ENCODE data around the gene SGCG.

Gene SGCG

GRCh38 chr13:23344931-23345595 lies 164.3 kb downstream of the SGCG start:
- DNase-seq: no peak

GRCh38 chr13:23347601-23348000 lies 166.8 kb downstream of the SGCG start:
- DNase-seq: no peak

GRCh38 chr13:23348262-23349127 lies 167.7 kb downstream of the SGCG start:
- no peak for DNase-seq

DNA sequence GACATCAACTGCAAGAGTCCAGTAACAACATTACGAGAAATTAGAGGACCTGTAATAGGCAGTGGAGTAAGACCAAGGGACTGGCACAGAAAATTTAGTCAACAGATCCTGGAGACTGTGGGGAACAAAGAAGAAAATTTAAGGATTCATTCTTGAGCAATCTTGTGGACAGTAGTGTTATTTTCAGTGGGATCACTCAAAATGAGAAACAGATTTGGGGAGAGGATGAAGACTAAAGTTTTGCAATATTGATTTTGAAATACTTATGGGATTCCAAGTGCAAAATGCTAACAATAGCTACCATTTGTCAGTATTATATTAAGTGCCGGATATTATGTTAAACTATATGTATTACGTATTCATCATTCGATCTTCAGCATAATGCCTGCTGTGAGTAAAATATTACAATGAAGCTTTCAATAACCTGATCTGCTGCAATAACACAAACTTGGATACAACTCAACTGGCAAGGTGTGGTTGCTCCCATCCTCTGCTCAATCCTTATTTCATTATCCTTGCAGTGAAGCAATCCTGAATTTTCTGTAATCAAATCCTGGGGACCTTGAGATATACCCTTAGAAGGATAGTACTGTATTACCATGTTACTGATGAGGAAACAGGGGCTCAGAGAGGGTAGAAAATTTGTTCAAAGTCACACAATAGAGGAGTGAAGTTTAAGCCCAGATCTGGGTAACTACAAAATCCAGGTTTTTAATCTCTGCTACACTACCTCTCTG lies 168.6 kb downstream of the SGCG start:
- DNase-seq: no peak

GRCh38 chr13:23350009-23350408 lies 169.2 kb downstream of the SGCG start:
- DNase-seq: no peak

DNA sequence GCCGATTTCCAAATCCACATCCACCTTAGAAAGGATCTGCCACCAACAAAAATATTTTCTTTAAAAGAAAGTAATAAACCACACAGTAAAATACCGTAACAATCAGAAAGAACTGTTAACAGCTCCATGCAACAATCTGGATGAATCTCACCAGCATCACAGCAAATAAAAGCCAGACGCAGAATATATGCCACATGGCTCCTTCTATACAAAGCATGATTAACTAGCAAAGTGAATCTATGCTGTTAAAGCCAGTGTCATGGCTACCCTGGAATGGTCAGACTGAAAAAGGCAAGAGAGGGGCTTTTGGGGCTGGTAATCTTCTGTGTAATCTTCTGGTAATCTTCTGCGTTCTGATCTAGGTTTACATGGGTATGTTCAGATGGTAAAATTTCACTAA lies 171.4 kb downstream of the SGCG start:
- DNase-seq: no peak

- DNase-seq: no peak
These were observed 173.7 kb downstream of the SGCG start for GRCh38 chr13:23354520-23354919.

DNA sequence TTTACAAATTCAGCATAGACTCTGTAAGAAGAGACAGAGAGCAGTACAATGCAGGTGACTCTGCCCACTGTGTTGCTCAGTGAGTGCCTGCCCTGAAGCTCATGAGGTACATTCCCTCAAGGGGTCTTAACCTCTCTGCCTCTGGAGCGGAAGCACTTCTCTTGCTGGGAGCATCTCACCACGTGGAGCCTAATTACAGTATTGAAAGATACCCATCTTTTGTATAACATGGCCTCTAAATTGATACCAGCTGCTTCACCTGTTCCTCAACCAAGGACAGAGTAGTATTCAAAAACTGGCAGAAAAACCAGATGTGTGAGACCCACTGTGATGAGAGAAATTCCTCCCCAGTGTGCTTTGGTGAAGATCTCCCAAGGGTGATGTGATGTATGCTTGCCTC lies 175.6 kb downstream of the SGCG start:
- no peak for DNase-seq

- no peak for DNase-seq
These were observed 176.6 kb downstream of the SGCG start for GRCh38 chr13:23357349-23357748.

GRCh38 chr13:23359882-23360281 lies 179.1 kb downstream of the SGCG start:
- DNase-seq: no peak

GRCh38 chr13:23365652-23366051 lies 184.9 kb downstream of the SGCG start:
- no peak for DNase-seq

DNA sequence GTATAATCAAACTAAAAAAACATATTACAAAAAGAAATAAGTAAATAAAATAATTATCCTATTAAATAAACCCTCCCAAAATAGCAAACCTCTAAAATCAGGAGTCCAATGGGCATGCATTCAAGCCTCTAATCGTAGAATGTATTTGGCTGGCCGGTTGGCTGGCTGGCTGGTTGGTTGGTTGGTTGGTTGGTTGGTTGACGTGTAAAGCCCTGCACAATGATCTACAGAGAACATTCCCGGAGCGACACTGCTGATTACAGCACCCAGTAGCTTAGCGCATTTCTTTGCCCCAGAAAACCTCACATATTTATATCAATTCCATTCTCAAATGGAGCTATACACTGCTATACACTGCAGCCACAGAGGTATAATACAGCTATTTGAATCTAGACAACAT lies 187.1 kb downstream of the SGCG start:
- no peak for DNase-seq

- no peak for DNase-seq
These were observed 191.6 kb downstream of the SGCG start for GRCh38 chr13:23372264-23372906.
